ENCODE measurements around the gene CCP110.

GRCh38 chr16:19567560-19567959 lies 43.8 kb downstream of the CCP110 start:
- no peak for TF ChIP-seq ZNF114 (CRISPR knock-in tag; IDR thresholded peaks at IDR 0.05)
- TF ChIP-seq CTCF (conservative IDR thresholded peaks at IDR 0.05; ENCODE audit: low read depth in 2 of 2): no peak
- TF ChIP-seq EZH2phosphoT487 (IDR thresholded peaks at IDR 0.05; ENCODE audit: unreplicated experiment): no peak
- TF ChIP-seq EZH2 (IDR thresholded peaks at IDR 0.05; ENCODE audit: low read depth, unreplicated experiment): no peak
- no peak for TF ChIP-seq CREB1 (CRISPR knock-in tag; IDR thresholded peaks at IDR 0.05; ENCODE audit: low read depth)
- no peak for TF ChIP-seq REST (IDR thresholded peaks at IDR 0.05; ENCODE audit: unreplicated experiment)
- TF ChIP-seq POLR2AphosphoS5 (IDR thresholded peaks at IDR 0.05; ENCODE audit: low read depth): no peak
- no peak for TF ChIP-seq STAT1 (IDR thresholded peaks at IDR 0.05; ENCODE audit: unreplicated experiment)
- TF ChIP-seq ETS1 (IDR thresholded peaks at IDR 0.05): no peak
- no peak for TF ChIP-seq JUNB (IDR thresholded peaks at IDR 0.05; ENCODE audit: unreplicated experiment)

Measured in GM23338 (cell line).